Measurements from ENCODE around the gene IP6K1.
A peak's percentile ranks its signal among the peaks of the same experiment; 100 is the strongest.
"Not testable (repeated sequence)": the region's sequence is repeated elsewhere in the genome, so short reads cannot be mapped to it uniquely, and the experiment has no call there.

The IP6K1 gene

DNA sequence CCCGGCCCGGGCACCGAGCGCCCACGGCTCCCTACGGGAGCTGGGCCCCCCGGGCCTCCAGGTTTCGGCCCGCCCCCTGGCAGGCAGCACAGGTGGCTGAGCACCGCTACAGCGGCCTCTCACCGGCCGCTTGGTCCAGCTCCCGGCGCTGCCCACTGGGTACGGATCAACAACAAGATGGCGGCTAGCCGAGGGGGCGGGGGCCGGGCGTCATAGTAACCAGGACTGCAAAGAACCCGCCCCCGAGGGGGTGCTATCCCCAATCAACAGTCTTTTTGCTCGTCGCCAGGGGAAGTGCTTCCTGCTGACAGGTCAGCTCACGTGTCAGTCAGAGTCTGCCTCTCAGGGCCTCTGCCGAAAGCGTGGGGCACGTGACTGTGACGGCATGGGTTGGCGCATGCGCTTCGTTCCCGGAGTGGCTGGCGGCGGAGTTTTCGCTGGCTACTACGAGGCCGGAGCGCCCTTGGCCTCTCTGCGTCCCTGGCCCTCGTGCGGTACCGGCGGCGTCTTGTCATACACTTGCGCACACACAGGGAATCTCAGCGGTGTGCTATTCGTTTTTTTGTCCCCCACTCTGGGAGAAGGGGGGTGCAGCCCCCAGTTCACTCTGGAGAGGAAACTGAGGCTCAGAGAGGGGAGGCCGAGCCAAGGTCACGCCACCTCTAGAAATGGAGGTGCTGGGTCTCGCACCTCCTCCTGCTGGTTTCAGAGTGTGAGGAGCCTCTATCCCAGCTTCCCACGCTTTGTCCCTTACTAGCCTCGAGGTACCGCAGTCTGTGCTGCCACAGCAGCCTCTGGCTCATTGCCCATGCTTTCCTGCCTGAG, at the start of gene IP6K1:
TSS of gene IP6K1 (minus strand) at position 186 of the 825 bp plus-strand sequence. CDS start 38,502 bp downstream, outside the sequence.
- DNase-seq (ENCODE audit: low spot score) = peak; percentile 100
- no peak for TF ChIP-seq CTCF (IDR thresholded peaks at IDR 0.05; ENCODE audit: borderline replicate concordance, control extremely low read depth, extremely low read depth, insufficient read depth, missing control alignments)
- in situ Hi-C loops (cut with MboI; ENCODE audit: low sequenced_read_pairs, unreplicated experiment) = no loop called here

- in situ Hi-C loops (cut with MboI; ENCODE audit: low sequenced_read_pairs, unreplicated experiment) = no loop called here
- DNase-seq (ENCODE audit: low spot score) = no peak
- TF ChIP-seq CTCF (IDR thresholded peaks at IDR 0.05; ENCODE audit: borderline replicate concordance, control extremely low read depth, extremely low read depth, insufficient read depth, missing control alignments) = no peak
Observed at GRCh38 chr3:49831341-49831740, 45.0 kb upstream of the IP6K1 start.

DNA sequence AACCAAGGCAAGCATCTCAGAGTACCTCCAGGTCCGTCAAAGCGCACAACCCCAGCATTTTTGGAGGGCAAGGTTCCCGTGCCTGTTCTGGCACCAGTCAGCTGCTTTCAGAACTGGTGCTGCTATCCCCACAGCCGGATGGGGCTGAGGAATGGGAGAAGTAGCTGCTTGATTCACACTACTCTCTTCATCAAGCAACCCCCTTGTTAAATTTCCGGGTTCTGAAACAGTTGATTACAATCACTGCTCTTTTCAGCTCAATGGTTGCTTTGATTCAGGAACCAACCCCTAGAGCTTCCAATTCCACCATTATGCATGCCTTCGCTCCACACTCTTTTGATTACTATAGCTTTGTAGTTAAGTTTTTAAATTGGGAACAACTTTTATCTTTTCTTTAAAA, 39.7 kb upstream of the IP6K1 start:
- no peak for DNase-seq (ENCODE audit: low spot score)
- in situ Hi-C loops (cut with MboI; ENCODE audit: low sequenced_read_pairs, unreplicated experiment) = no loop called here
- TF ChIP-seq CTCF (IDR thresholded peaks at IDR 0.05; ENCODE audit: borderline replicate concordance, control extremely low read depth, extremely low read depth, insufficient read depth, missing control alignments) = no peak

- in situ Hi-C loops (cut with MboI; ENCODE audit: low sequenced_read_pairs, unreplicated experiment); DNase-seq (ENCODE audit: low spot score): not testable (repeated sequence)
Observed at GRCh38 chr3:49823131-49823530, 36.8 kb upstream of the IP6K1 start.

GRCh38 chr3:49813497-49814174, 27.3 kb upstream of the IP6K1 start, which contains the start of gene UBA7:
Gene UBA7, minus strand, starts transcription at chr3:49813953. Its CDS starts 166 bp downstream, at chr3:49813787.
- peak; percentile 86 for DNase-seq (ENCODE audit: low spot score)
- in situ Hi-C loops (cut with MboI; ENCODE audit: low sequenced_read_pairs, unreplicated experiment) = no loop called here
- no peak for TF ChIP-seq CTCF (IDR thresholded peaks at IDR 0.05; ENCODE audit: borderline replicate concordance, control extremely low read depth, extremely low read depth, insufficient read depth, missing control alignments)

DNA sequence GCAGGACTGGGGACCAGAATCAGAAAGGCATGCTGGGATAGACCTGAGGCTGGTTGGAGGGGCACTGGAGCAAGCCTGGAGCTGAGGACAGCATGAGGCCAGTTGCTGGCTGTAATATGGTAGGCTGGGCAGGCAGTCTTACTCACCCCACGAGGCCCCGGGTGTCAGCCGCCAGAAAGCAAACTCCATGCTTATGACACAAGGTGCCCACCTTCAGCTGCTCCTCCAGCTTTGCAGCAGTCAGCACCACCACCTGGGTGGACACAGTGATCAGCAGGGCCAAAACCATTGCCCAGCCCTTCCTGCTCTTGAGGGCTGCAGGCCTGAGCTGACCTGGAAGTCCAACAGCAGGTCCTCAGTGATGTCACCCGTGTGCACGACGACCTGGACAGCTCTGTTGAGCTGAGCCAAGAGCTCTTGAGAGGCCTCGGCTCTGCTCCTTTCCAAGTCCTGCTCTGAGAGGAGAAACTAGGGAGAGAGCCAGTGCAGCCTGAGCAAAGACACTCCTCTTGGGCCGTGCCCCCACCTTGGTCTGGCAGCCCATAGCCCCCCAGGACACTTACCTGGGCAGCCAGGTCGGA, 26.7 kb upstream of the IP6K1 start:
- DNase-seq (ENCODE audit: low spot score) = no peak
- in situ Hi-C loops (cut with MboI; ENCODE audit: low sequenced_read_pairs, unreplicated experiment) = no loop called here
- TF ChIP-seq CTCF (IDR thresholded peaks at IDR 0.05; ENCODE audit: borderline replicate concordance, control extremely low read depth, extremely low read depth, insufficient read depth, missing control alignments) = no peak
